MM.1S (cell line): Measurements from ENCODE around the gene C20orf141.

Experiments used
- DNase-seq: peaks from one replicate; pipeline ENCODE4 v3.0.0-alpha.2; 2015
- H2AFZ ChIP-seq: fragments of 300-600 bp; sonication (generic); 2 replicates; pipeline ENCODE4 v1.6.0; 2016; ENCODE audit warnings: antibody characterized with exemption, low read length
- H3F3A ChIP-seq: fragments of 300-600 bp; sonication (generic); 2 replicates; pipeline ENCODE4 v1.6.1; 2016; ENCODE audit warnings: mild to moderate bottlenecking, antibody characterized with exemption, low read length, moderate library complexity, mixed read lengths; ENCODE audit not compliant: insufficient read depth
- H3K27ac ChIP-seq: fragments of 300-600 bp; sonication (generic); 2 replicates; pipeline ENCODE4 v1.5.1; 2016; ENCODE audit warnings: mild to moderate bottlenecking, low read length
- H3K27me3 ChIP-seq: fragments of 300-600 bp; sonication (generic); replicated peaks from 2 replicates; pipeline ENCODE4 v1.6.0; 2016; ENCODE audit warnings: low read length; ENCODE audit not compliant: insufficient read depth
- H3K36me3 ChIP-seq: fragments of 300-600 bp; sonication (generic); replicated peaks from 2 replicates; pipeline ENCODE4 v1.6.1; 2016; ENCODE audit warnings: mild to moderate bottlenecking, low read length, mixed read lengths; ENCODE audit not compliant: insufficient read depth
- H3K4me1 ChIP-seq: fragments of 300-600 bp; sonication (generic); 2 replicates; pipeline ENCODE4 v1.6.1; 2016; ENCODE audit warnings: low read length, mixed read lengths
- H3K4me2 ChIP-seq: fragments of 300-600 bp; sonication (generic); 2 replicates; pipeline ENCODE4 v1.6.0; 2016; ENCODE audit warnings: low read depth, low read length
- H3K4me3 ChIP-seq: fragments of 300-600 bp; sonication (generic); 2 replicates; pipeline ENCODE4 v1.5.1; 2016; ENCODE audit warnings: low read length, mixed read lengths
- H3K79me2 ChIP-seq: fragments of 300-600 bp; sonication (generic); 2 replicates; pipeline ENCODE4 v1.6.1; 2016; ENCODE audit warnings: mixed run types, low read length, mixed read lengths
- H3K9ac ChIP-seq: fragments of 300-600 bp; sonication (generic); 2 replicates; pipeline ENCODE4 v1.6.1; 2016; ENCODE audit warnings: low read length, mixed read lengths
- H3K9me2 ChIP-seq: fragments of 300-600 bp; sonication (generic); replicated peaks from 2 replicates; pipeline ENCODE4 v1.6.1; 2016; ENCODE audit warnings: mild to moderate bottlenecking, low read length, mixed read lengths; ENCODE audit not compliant: insufficient read depth
- H3K9me3 ChIP-seq: fragments of 300-600 bp; sonication (generic); replicated peaks from 2 replicates; pipeline ENCODE4 v1.6.1; 2016; ENCODE audit warnings: mild to moderate bottlenecking, low read length, mixed read lengths; ENCODE audit not compliant: insufficient read depth
- H4K20me1 ChIP-seq: fragments of 300-600 bp; sonication (generic); 2 replicates; pipeline ENCODE4 v1.6.1; 2016; ENCODE audit warnings: mild to moderate bottlenecking, low read length, moderate library complexity, mixed read lengths; ENCODE audit not compliant: insufficient read depth
- EZH2 ChIP-seq: fragments of 300-600 bp; sonication (generic); optimal IDR thresholded peaks from 2 replicates; pipeline ENCODE3; 2017; ENCODE audit warnings: low read depth, mild to moderate bottlenecking, antibody characterized with exemption, low read length, mixed read lengths
- EZH2phosphoT487 ChIP-seq: fragments of 300-600 bp; sonication (generic); IDR thresholded peaks from 2 replicates; pipeline ENCODE4 v1.6.1; 2018; ENCODE audit warnings: antibody characterized with exemption, low read length
- TF ChIP-seq, protein P1 (sequence below): fragments of 300-600 bp; sonication (generic); IDR thresholded peaks from 2 replicates; pipeline ENCODE4 v1.5.1; 2016; ENCODE audit warnings: antibody characterized with exemption, low read length, mixed read lengths

The C20orf141 gene

GRCh38 chr20:2835331-2835796, 20.6 kb downstream of the C20orf141 start:
- H3K9ac ChIP-seq: no peak overlapping the region
- H3K4me2 ChIP-seq: no peak overlapping the region
- H3K27ac ChIP-seq: no peak overlapping the region
- no peaks in the 10 kb centered on the region for H3K9me3 ChIP-seq
- DNase-seq: no peak
- H3K4me3 ChIP-seq: no peak overlapping the region
- no peaks in the 10 kb centered on the region for H4K20me1 ChIP-seq
- H3K4me1 ChIP-seq: peaks cover 5% of the 10 kb centered on the region; the same call in 1 of the 2 replicates
- H3K36me3 ChIP-seq: no peaks in the 10 kb centered on the region
- TF ChIP-seq EZH2phosphoT487 (no peak), EZH2 (no peak)
- TF ChIP-seq, protein P1, sequence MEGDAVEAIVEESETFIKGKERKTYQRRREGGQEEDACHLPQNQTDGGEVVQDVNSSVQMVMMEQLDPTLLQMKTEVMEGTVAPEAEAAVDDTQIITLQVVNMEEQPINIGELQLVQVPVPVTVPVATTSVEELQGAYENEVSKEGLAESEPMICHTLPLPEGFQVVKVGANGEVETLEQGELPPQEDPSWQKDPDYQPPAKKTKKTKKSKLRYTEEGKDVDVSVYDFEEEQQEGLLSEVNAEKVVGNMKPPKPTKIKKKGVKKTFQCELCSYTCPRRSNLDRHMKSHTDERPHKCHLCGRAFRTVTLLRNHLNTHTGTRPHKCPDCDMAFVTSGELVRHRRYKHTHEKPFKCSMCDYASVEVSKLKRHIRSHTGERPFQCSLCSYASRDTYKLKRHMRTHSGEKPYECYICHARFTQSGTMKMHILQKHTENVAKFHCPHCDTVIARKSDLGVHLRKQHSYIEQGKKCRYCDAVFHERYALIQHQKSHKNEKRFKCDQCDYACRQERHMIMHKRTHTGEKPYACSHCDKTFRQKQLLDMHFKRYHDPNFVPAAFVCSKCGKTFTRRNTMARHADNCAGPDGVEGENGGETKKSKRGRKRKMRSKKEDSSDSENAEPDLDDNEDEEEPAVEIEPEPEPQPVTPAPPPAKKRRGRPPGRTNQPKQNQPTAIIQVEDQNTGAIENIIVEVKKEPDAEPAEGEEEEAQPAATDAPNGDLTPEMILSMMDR: no peak
- H3K27me3 ChIP-seq: no peaks in the 10 kb centered on the region
- H2AFZ ChIP-seq: no peak overlapping the region
- no peaks in the 10 kb centered on the region for H3K9me2 ChIP-seq
- H3F3A ChIP-seq: no peaks in the 10 kb centered on the region
- no peaks in the 10 kb centered on the region for H3K79me2 ChIP-seq

DNA sequence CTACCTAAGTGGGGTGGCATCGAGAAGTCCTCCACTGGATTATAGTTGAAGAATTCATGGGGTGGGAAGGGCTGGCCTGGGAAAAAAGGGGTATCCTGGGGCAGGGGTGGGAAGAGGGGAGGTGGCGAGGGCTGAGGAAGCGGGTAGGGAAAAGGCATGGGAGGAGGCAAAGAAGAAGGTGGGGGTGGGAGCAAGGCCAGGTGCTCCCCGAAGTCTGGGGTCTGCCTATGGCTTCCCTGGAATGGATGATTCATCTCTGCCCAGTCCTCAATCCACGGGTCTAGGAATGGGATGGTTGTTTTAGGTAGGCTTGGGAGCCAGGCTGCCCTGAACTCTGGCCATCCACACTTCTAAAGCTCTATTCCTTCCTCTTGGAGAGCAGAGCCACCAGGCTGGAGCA, 21.2 kb downstream of the C20orf141 start:
- Histone ChIP-seq H3K79me2 (peaks cover 3% of the 10 kb centered on the region; the same call in 1 of the 2 replicates), H3K4me2 (no peak overlapping the region), H3F3A (no peaks in the 10 kb centered on the region), H4K20me1 (no peaks in the 10 kb centered on the region), H3K36me3 (no peaks in the 10 kb centered on the region), H3K9me3 (no peaks in the 10 kb centered on the region), H3K9ac (no peak overlapping the region), H3K27me3 (no peaks in the 10 kb centered on the region), H3K4me3 (no peak overlapping the region), H3K4me1 (peaks cover 5% of the 10 kb centered on the region; the same call in 1 of the 2 replicates), H3K27ac (no peak overlapping the region), H3K9me2 (no peaks in the 10 kb centered on the region), H2AFZ (no peak overlapping the region)
- TF ChIP-seq EZH2 (no peak), EZH2phosphoT487 (no peak)
- TF ChIP-seq, protein P1: no peak
- no peak for DNase-seq

DNA sequence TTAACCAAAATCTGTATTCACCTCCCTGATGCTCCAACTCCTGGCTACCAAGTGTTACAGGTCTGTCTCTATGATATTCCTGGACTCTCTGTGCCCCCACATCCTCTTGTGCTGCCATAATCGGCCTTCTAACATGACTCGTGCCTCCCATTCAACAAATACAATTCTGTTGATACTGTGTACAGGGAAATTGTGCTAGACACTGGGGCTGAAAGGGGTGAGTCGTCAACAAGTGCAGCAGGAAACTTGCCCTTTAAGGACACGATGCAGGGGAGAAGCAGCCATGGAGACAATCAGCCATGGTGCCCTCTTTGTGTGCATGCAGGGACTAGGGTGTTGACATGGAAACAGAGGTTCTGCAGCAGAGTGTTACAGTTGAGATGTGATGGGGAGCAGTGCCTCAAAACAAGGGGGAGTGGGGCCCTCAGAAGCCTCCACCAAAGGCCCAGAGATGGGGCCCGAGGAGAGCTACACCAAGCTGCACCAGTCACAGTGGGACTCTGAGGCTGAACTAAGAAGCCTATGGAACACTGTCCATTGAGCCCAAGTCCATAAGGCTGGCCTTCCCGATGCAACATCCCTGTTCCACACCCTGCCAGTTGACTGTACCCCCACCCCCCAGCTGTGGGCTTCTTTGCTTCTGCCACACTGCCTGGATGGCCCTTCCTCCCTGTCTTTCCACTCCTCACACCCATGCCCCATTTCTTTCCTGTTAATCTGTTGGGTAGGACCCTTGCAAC, 22.6 kb downstream of the C20orf141 start:
- no peak overlapping the region for H3K4me2 ChIP-seq
- no peaks in the 10 kb centered on the region for H3K36me3 ChIP-seq
- H3K4me3 ChIP-seq: no peak overlapping the region
- no peak overlapping the region for H2AFZ ChIP-seq
- no peak overlapping the region for H3K9ac ChIP-seq
- H3K9me3 ChIP-seq: no peaks in the 10 kb centered on the region
- no peaks in the 10 kb centered on the region for H3K27me3 ChIP-seq
- DNase-seq: no peak
- no peaks in the 10 kb centered on the region for H3F3A ChIP-seq
- no peak overlapping the region for H3K27ac ChIP-seq
- H3K4me1 ChIP-seq: peaks cover 5% of the 10 kb centered on the region; the same call in 1 of the 2 replicates
- peaks cover 10% of the 10 kb centered on the region for H3K79me2 ChIP-seq
- TF ChIP-seq EZH2phosphoT487: no peak
- TF ChIP-seq EZH2: no peak
- TF ChIP-seq, protein P1: no peak
- no peaks in the 10 kb centered on the region for H3K9me2 ChIP-seq
- H4K20me1 ChIP-seq: no peaks in the 10 kb centered on the region
